A673 (cell line): Measurements from ENCODE around the gene STIM1.

Experiments
- CTCF ChIP-seq: fragments of 300-800, 200-600 bp; sonication (generic); conservative IDR thresholded peaks from 2 replicates; pipeline ENCODE4 v1.5.1; 2017; ENCODE audit warnings: low read depth, mild to moderate bottlenecking, antibody characterized with exemption, low read length, moderate library complexity, mixed read lengths
- EZH2 ChIP-seq: fragments of 200-600 bp; sonication (generic); IDR thresholded peaks from 2 replicates; pipeline ENCODE4 v1.6.1; 2017; ENCODE audit warnings: borderline replicate concordance, low read depth, mild to moderate bottlenecking, mixed read lengths, antibody characterized with exemption, low read length; ENCODE audit not compliant: poor library complexity, severe bottlenecking

- no peak for TF ChIP-seq CTCF
- no peak for TF ChIP-seq EZH2
Observed at GRCh38 chr11:3879967-3880542, 24.6 kb downstream of the STIM1 start.
